GM18867 (cell line): ENCODE results near the gene MARK3.
"Not testable (repeated sequence)": the region's sequence is repeated elsewhere in the genome, so short reads cannot be mapped to it uniquely, and the experiment has no call there.

Experiments used
- ATAC-seq: cut with Tn5 transposase; IDR thresholded peaks from one replicate; pipeline ENCODE4 v1.9.1; 2021; ENCODE audit warnings: mild to moderate bottlenecking, moderate library complexity; ENCODE audit not compliant: unreplicated experiment

MARK3 gene

GRCh38 chr14:103385152-103385928, at the start of gene MARK3:
Gene MARK3 (plus strand): TSS chr14:103385415. CDS start chr14:103386030, 615 bp downstream.
- peak; percentile 93 for ATAC-seq

- ATAC-seq: no peak
Observed at GRCh38 chr14:103336191-103336590, 49.0 kb upstream of the MARK3 start.

GRCh38 chr14:103337794-103338193, 47.4 kb upstream of the MARK3 start:
- no peak for ATAC-seq

- ATAC-seq: no peak
Observed at GRCh38 chr14:103339561-103339960, 45.7 kb upstream of the MARK3 start.

- ATAC-seq: no peak
Observed at GRCh38 chr14:103340480-103341212, 44.6 kb upstream of the MARK3 start.

- no peak for ATAC-seq
Observed at GRCh38 chr14:103341250-103342129, 43.7 kb upstream of the MARK3 start.

GRCh38 chr14:103343164-103343879, 41.9 kb upstream of the MARK3 start:
- no peak for ATAC-seq

- ATAC-seq: no peak
Observed at GRCh38 chr14:103343905-103344797, 41.1 kb upstream of the MARK3 start.

- ATAC-seq: no peak
Observed at GRCh38 chr14:103346286-103346685, 38.9 kb upstream of the MARK3 start.

- ATAC-seq: no peak
Observed at GRCh38 chr14:103347091-103347815, 38.0 kb upstream of the MARK3 start.

- ATAC-seq: no peak
Observed at GRCh38 chr14:103348154-103348553, 37.1 kb upstream of the MARK3 start.

GRCh38 chr14:103349982-103350381, 35.2 kb upstream of the MARK3 start:
- ATAC-seq: no peak

GRCh38 chr14:103353362-103353761, 31.9 kb upstream of the MARK3 start:
- no peak for ATAC-seq

- no peak for ATAC-seq
Observed at GRCh38 chr14:103354141-103354540, 31.1 kb upstream of the MARK3 start.

- ATAC-seq: no peak
Observed at GRCh38 chr14:103356024-103356682, 29.1 kb upstream of the MARK3 start.

- not testable (repeated sequence) for ATAC-seq
Observed at GRCh38 chr14:103357552-103357951, 27.7 kb upstream of the MARK3 start.

GRCh38 chr14:103360548-103360947, 24.7 kb upstream of the MARK3 start:
- no peak for ATAC-seq

GRCh38 chr14:103361867-103362266, 23.3 kb upstream of the MARK3 start:
- ATAC-seq: no peak
